ENCODE measurements around the gene GEMIN7. TPM values are rescaled to one million over a fixed set of nuclear protein-coding genes. Genes with fewer than 3 reads are reported as not detected.

GEMIN7 gene
- total RNA-seq, 1 donor from 2014 or later, result 16.1 TPM

GRCh38 chr19:45107621-45108150 lies 28.6 kb downstream of the GEMIN7 start:
- peaks cover 30% of the 10 kb centered on the region for H3K4me1 ChIP-seq
- ATAC-seq (no peak), DNase-seq (no peak)
- no peaks in the 10 kb centered on the region for H3K27me3 ChIP-seq (ENCODE audit: low read depth)
- H3K9me3 ChIP-seq, result no peaks in the 10 kb centered on the region
- H3K4me3 ChIP-seq, result no peak overlapping the region
- H3K36me3 ChIP-seq, result no peaks in the 10 kb centered on the region
- no peak overlapping the region for H3K27ac ChIP-seq
- intact Hi-C loops (cut with DNase I), result no loop called here
- no peak for TF ChIP-seq CTCF (IDR thresholded peaks at IDR 0.05)

- no peaks in the 10 kb centered on the region for H3K36me3 ChIP-seq
- H3K9me3 ChIP-seq, result no peaks in the 10 kb centered on the region
- intact Hi-C loops (cut with DNase I), result no loop called here
- no peak for TF ChIP-seq CTCF (IDR thresholded peaks at IDR 0.05)
- DNase-seq, result no peak
- peaks cover 26% of the 10 kb centered on the region for H3K4me1 ChIP-seq
- H3K27me3 ChIP-seq (ENCODE audit: low read depth), result no peaks in the 10 kb centered on the region
- H3K4me3 ChIP-seq, result no peak overlapping the region
- H3K27ac ChIP-seq, result no peak overlapping the region
- ATAC-seq, result no peak
Measured at GRCh38 chr19:45110851-45111266, 31.8 kb downstream of the GEMIN7 start.

DNA sequence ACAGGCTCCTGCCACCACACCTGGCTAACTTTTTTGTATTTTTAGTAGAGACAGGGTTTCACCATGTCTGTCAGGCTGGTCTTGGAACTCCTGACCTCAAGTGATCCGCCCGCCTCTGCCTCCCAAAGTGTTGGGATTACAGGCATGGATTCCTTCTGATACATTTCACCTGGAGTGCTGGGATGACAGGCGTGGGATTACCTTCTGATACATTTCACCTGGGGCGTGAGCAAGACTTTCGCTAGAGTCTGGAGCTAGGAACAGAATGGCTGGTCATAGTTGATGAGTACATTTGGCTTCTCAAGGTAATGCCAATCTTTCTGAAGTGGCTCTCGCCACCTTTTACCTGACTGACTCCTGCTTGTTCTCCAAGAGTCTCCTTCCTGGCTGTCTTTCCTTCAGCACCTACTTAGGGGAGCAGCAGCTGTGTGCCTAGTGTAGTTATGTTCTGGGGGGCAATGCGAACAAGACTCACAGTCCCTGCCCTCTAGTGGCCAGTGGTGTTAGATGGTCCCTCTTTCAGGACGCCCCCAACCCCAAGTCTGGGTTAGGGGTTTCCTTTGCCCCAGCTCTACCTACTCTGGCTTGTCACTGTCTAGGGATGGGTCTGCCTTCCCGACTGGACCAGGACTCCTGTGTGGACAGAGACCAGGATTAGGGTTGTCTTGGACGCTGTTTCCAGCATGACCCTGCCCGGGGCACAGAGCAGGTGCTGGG lies 33.2 kb downstream of the GEMIN7 start:
- no peak for TF ChIP-seq CTCF (IDR thresholded peaks at IDR 0.05)
- Histone ChIP-seq H3K36me3 (no peaks in the 10 kb centered on the region), H3K9me3 (no peaks in the 10 kb centered on the region), H3K4me1 (peaks cover 40% of the 10 kb centered on the region), H3K27ac (no peak overlapping the region), H3K4me3 (no peak overlapping the region), H3K27me3 (ENCODE audit: low read depth) (no peaks in the 10 kb centered on the region)
- DNase-seq (no peak), ATAC-seq (no peak)
- intact Hi-C loops (cut with DNase I), result no loop called here

GRCh38 chr19:45113628-45114027 lies 34.6 kb downstream of the GEMIN7 start:
- Histone ChIP-seq H3K9me3 (no peaks in the 10 kb centered on the region), H3K4me1 (peaks cover 53% of the 10 kb centered on the region), H3K36me3 (no peaks in the 10 kb centered on the region), H3K27me3 (ENCODE audit: low read depth) (no peaks in the 10 kb centered on the region), H3K27ac (no peak overlapping the region), H3K4me3 (no peak overlapping the region)
- intact Hi-C loops (cut with DNase I), result no loop called here
- no peak for TF ChIP-seq CTCF (IDR thresholded peaks at IDR 0.05)
- peak; percentile 54 to 77 for ATAC-seq
- DNase-seq, result no peak

DNA sequence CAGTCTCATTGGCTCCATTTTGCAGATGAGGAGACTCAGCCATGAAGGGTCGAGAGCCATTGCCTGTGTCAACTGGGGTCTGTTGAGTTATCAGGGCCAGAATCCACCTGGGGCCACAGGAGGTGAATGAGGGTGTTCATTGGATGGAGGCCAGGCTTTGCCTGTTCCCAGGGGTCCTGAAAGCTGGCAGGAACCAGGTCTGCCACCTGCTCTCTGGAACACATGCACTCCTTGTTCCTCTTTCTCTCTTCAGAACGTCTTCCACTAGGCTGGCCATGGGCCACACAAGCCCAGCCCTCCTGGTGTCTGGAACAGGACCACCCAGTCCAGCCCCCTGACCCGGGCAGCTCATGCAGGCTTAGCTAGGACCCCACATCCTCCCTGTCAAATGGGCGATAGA lies 35.1 kb downstream of the GEMIN7 start:
- Histone ChIP-seq H3K27ac (no peak overlapping the region), H3K27me3 (ENCODE audit: low read depth) (no peaks in the 10 kb centered on the region), H3K9me3 (no peaks in the 10 kb centered on the region), H3K36me3 (no peaks in the 10 kb centered on the region), H3K4me1 (peaks cover 58% of the 10 kb centered on the region), H3K4me3 (no peak overlapping the region)
- no peak for DNase-seq
- no peak for ATAC-seq
- TF ChIP-seq CTCF (IDR thresholded peaks at IDR 0.05), result no peak
- intact Hi-C loops (cut with DNase I), result no loop called here

All from lower lobe of right lung (tissue), 2 donors.